ENCODE measurements around the gene EMC6. TPM values are rescaled to one million over a fixed set of nuclear protein-coding genes. Genes with fewer than 3 reads are reported as not detected.
A peak's percentile ranks its signal among the peaks of the same experiment; 100 is the strongest.

Gene EMC6
- total RNA-seq, 2 experiments from 2014 or later = 34.8 to 37.3 TPM

DNA sequence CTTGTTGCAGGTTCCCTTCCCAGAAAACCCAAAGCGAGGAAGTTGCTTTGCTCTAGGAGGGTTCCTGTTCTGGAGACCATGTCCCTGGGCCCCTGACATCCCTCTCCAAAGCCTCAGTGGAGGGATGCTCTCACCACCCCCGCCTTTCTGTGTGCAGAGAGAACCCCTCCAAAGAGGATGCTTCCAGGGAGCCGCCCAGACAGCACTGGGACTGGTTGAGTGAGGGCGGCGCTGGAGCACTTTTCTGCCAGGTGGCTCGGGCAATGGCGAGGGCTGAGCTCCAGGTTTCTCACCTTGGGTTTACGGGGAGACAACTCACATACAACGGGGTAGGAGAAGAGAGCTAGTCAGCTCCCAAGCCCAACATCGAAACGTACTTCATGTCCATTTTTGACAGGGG is 7.3 kb downstream of the EMC6 start:
- Mint-ChIP-seq H3K4me3 (no peak overlapping the region), H3K36me3 (ENCODE audit: low read depth) (peaks cover 8% of the 10 kb centered on the region), H3K27me3 (no peaks in the 10 kb centered on the region), H3K9me3 (no peaks in the 10 kb centered on the region), H3K27ac (no peak overlapping the region), H3K4me1 (peaks cover 6% of the 10 kb centered on the region)
- CTCF ChIA-PET = interaction anchor here (0.6 kb wide), 2 partner anchors 397 to 594 kb away, joined by 3 to 4 read pairs; no protein-coding TSS in a partner anchor
- POLR2A ChIA-PET = no interaction called here
- DNase-seq = no peak

- Mint-ChIP-seq H3K27ac (peak overlapping the region; percentile 48), H3K36me3 (ENCODE audit: low read depth) (peaks cover 22% of the 10 kb centered on the region), H3K4me1 (peaks cover 26% of the 10 kb centered on the region), H3K4me3 (no peak overlapping the region), H3K9me3 (no peaks in the 10 kb centered on the region), H3K27me3 (no peaks in the 10 kb centered on the region)
- no peak for DNase-seq
- ChIA-PET CTCF (interaction anchor here (0.7 to 1.6 kb wide), 6 partner anchors 17 to 167 kb away, joined by 3 to 6 read pairs (median 4); partner anchors contain the start of genes NCBP3 and P2RX5), POLR2A (no interaction called here)
These were observed 9.6 kb downstream of the EMC6 start for GRCh38 chr17:3678095-3678820.

DNA sequence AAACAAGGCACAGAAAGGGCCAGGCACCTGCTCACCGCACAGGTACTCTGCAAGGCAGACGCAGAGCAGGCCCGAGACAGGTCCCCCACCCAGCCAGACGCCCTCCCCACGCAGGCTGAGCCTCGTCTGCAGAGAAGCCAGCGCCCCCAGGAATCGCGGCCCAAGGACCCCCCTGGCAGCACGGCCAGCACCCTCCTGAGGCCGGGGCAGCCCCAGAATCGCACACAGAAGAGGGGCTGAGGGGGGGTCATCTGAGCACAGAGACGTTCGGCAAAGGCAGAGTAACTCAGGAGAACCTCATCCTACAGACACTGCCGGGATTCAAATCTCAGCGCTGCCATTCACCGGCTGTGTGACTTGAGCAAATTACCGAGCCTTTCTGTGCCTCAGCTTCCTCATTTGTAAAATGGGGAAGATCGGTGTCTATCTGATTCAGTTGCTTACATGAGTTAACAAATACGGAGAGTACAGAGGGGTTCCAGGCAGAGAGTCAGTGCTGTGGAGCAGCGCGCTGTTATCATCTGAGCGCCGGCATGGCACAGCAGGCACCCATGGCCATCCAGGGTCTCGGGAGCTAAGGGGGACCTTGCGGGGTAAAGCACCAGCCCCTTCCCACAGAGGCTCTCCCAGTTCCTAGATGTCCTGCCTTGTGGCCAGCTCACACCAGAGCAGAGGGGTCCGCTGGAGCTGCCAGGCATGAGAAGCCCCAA is 10.4 kb downstream of the EMC6 start:
- CTCF ChIA-PET = interaction anchor here (0.6 to 1.4 kb wide), 6 partner anchors 28 to 255 kb away, joined by 3 to 4 read pairs (median 3); no protein-coding TSS in a partner anchor
- Mint-ChIP-seq H3K27ac (peak overlapping the region; percentile 48), H3K9me3 (no peaks in the 10 kb centered on the region), H3K27me3 (no peaks in the 10 kb centered on the region), H3K36me3 (ENCODE audit: low read depth) (peaks cover 22% of the 10 kb centered on the region), H3K4me3 (no peak overlapping the region), H3K4me1 (peaks cover 28% of the 10 kb centered on the region)
- DNase-seq = no peak
- POLR2A ChIA-PET = no interaction called here

DNA sequence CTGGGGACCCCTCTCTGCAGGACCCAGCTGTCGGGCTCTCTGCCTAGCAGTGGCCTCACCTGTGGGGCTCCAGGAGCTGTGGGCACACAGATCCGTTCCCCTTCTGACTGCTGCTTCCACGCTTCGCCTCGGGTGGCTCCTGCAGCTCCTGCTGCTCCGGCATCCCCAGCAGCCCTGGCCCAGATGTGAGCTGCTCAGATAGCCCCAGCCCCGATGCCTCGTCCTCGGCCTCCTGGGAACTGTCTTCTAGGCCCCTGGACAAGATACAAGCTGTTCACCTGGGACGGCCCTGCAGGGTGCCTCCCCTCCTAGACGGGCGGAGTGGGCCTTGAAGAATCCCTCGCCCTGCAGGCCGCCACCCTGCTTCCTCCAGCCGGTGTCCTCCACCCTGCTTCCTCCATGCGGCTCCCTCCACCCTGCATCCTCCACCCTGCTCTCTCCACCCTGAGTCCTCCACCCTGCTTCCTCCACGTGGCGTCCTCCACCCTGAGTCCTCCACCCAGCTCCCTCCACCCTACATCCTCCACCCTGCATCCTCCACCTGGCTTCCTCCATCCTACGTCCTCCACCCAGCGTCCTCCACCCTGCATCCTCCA is 11.0 kb downstream of the EMC6 start:
- peaks cover 28% of the 10 kb centered on the region for H3K4me1 Mint-ChIP-seq
- ChIA-PET CTCF (interaction anchor here (0.6 to 1.1 kb wide), 4 partner anchors 13 to 254 kb away, joined by 3 to 5 read pairs (median 4); no protein-coding TSS in a partner anchor), POLR2A (no interaction called here)
- no peak overlapping the region for H3K4me3 Mint-ChIP-seq
- no peak for DNase-seq
- no peaks in the 10 kb centered on the region for H3K9me3 Mint-ChIP-seq
- peak overlapping the region; percentile 71 for H3K27ac Mint-ChIP-seq
- H3K36me3 Mint-ChIP-seq (ENCODE audit: low read depth) = peaks cover 22% of the 10 kb centered on the region
- H3K27me3 Mint-ChIP-seq = no peaks in the 10 kb centered on the region

GRCh38 chr17:3681057-3681456 is 12.4 kb downstream of the EMC6 start:
- ChIA-PET POLR2A (no interaction called here), CTCF (interaction anchor here (1.5 kb wide), 1 partner anchor 146 kb away, joined by 5 read pairs; no protein-coding TSS in a partner anchor)
- no peak for DNase-seq
- H3K4me1 Mint-ChIP-seq = peaks cover 28% of the 10 kb centered on the region
- H3K36me3 Mint-ChIP-seq (ENCODE audit: low read depth) = peaks cover 22% of the 10 kb centered on the region
- no peaks in the 10 kb centered on the region for H3K9me3 Mint-ChIP-seq
- H3K27ac Mint-ChIP-seq = no peak overlapping the region
- no peak overlapping the region for H3K4me3 Mint-ChIP-seq
- no peaks in the 10 kb centered on the region for H3K27me3 Mint-ChIP-seq

DNA sequence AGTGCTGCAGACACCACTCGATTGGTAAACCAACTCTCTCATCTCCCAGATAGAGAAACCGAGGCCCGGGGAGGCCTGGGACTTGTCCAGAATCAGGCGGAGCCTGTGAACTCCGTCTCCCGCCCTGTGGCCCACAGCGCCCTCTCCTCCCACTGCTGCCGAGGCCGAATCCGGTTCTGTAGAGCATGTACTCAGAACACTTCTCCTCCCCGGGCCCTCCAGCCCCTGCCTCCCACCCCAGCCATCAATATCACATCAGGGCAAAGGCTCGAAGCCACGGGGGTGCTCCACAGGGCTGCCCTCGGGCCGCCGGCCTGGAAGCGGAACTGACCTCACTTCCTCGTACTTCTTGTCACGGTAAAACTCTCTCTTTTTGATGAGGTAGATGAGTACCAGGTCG is 13.0 kb downstream of the EMC6 start:
- H3K27ac Mint-ChIP-seq = peak overlapping the region; percentile 69
- CTCF ChIA-PET = interaction anchor here (1.5 kb wide), 2 partner anchors 8 to 145 kb away, joined by 5 to 9 read pairs; no protein-coding TSS in a partner anchor

GRCh38 chr17:3682033-3682432 is 13.4 kb downstream of the EMC6 start:
- POLR2A ChIA-PET = no interaction called here
- Mint-ChIP-seq H3K36me3 (ENCODE audit: low read depth) (peaks cover 22% of the 10 kb centered on the region), H3K9me3 (no peaks in the 10 kb centered on the region), H3K4me1 (peaks cover 28% of the 10 kb centered on the region), H3K4me3 (no peak overlapping the region), H3K27me3 (no peaks in the 10 kb centered on the region), H3K27ac (peak overlapping the region; percentile 69)
- CTCF ChIA-PET = interaction anchor here (0.8 to 2.3 kb wide), 7 partner anchors 8 to 164 kb away, joined by 4 to 9 read pairs (median 7); no protein-coding TSS in a partner anchor
- DNase-seq = no peak

More for the DNA sequence above, 13.0 kb downstream of the EMC6 start:
- peaks cover 22% of the 10 kb centered on the region for H3K36me3 Mint-ChIP-seq (ENCODE audit: low read depth)
- H3K4me3 Mint-ChIP-seq = no peak overlapping the region
- H3K27me3 Mint-ChIP-seq = no peaks in the 10 kb centered on the region
- peaks cover 28% of the 10 kb centered on the region for H3K4me1 Mint-ChIP-seq
- DNase-seq = no peak
- POLR2A ChIA-PET = no interaction called here
- no peaks in the 10 kb centered on the region for H3K9me3 Mint-ChIP-seq

DNA sequence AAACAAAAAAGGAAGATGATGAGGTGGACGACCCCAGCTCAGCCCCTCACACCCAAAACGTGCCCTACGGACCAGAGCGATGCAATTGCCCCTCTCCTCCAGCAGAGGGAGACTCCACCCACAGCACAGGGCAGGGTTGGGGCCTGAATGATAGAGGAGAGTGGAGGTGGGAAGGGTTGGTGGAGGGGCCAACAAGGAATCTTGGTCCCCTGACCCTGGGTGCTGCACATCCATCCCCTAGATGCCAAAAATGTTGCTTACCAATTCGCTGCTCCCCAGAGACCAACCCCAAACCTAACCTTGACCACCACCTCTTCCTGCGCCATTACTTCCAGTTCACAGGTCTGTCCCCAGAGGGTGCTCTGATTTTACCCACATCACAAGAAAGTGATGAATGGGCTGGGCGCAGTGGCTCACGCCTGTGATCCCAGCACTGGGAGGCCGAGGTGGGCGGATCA is 14.5 kb downstream of the EMC6 start:
- Mint-ChIP-seq H3K36me3 (ENCODE audit: low read depth) (peaks cover 22% of the 10 kb centered on the region), H3K9me3 (no peaks in the 10 kb centered on the region), H3K4me3 (no peak overlapping the region), H3K27me3 (no peaks in the 10 kb centered on the region), H3K27ac (peak overlapping the region; percentile 71), H3K4me1 (peaks cover 28% of the 10 kb centered on the region)
- ChIA-PET POLR2A (interaction anchor here (0.6 kb wide), 1 partner anchor 12 kb away, joined by 3 read pairs; no protein-coding TSS in a partner anchor), CTCF (interaction anchor here (0.6 to 2.3 kb wide), 14 partner anchors 9 to 163 kb away, joined by 3 to 9 read pairs (median 4); partner anchors contain the start of genes HASPIN and P2RX5)
- DNase-seq = peak; percentile 67

GRCh38 chr17:3685174-3685573 is 16.6 kb downstream of the EMC6 start:
- Mint-ChIP-seq H3K4me1 (peaks cover 22% of the 10 kb centered on the region), H3K4me3 (no peak overlapping the region), H3K9me3 (no peaks in the 10 kb centered on the region), H3K36me3 (ENCODE audit: low read depth) (peaks cover 19% of the 10 kb centered on the region), H3K27me3 (no peaks in the 10 kb centered on the region), H3K27ac (no peak overlapping the region)
- CTCF ChIA-PET = no interaction called here
- no peak for DNase-seq
- POLR2A ChIA-PET = no interaction called here

- ChIA-PET CTCF (no interaction called here), POLR2A (no interaction called here)
- H3K4me3 Mint-ChIP-seq = no peak overlapping the region
- H3K36me3 Mint-ChIP-seq (ENCODE audit: low read depth) = peaks cover 10% of the 10 kb centered on the region
- H3K27me3 Mint-ChIP-seq = no peaks in the 10 kb centered on the region
- H3K9me3 Mint-ChIP-seq = no peaks in the 10 kb centered on the region
- H3K4me1 Mint-ChIP-seq = peaks cover 8% of the 10 kb centered on the region
- no peak overlapping the region for H3K27ac Mint-ChIP-seq
- DNase-seq = no peak
These were observed 19.5 kb downstream of the EMC6 start for GRCh38 chr17:3688027-3688553.

GRCh38 chr17:3688852-3689261 is 20.2 kb downstream of the EMC6 start:
- ChIA-PET POLR2A (no interaction called here), CTCF (no interaction called here)
- H3K4me1 Mint-ChIP-seq = peaks cover 10% of the 10 kb centered on the region
- no peak for DNase-seq
- no peaks in the 10 kb centered on the region for H3K9me3 Mint-ChIP-seq
- no peak overlapping the region for H3K27ac Mint-ChIP-seq
- no peak overlapping the region for H3K4me3 Mint-ChIP-seq
- no peaks in the 10 kb centered on the region for H3K27me3 Mint-ChIP-seq
- H3K36me3 Mint-ChIP-seq (ENCODE audit: low read depth) = peaks cover 9% of the 10 kb centered on the region

- Mint-ChIP-seq H3K27me3 (no peaks in the 10 kb centered on the region), H3K4me3 (no peak overlapping the region), H3K9me3 (no peaks in the 10 kb centered on the region), H3K27ac (peak overlapping the region; percentile 3), H3K36me3 (ENCODE audit: low read depth) (peaks cover 9% of the 10 kb centered on the region), H3K4me1 (peaks cover 16% of the 10 kb centered on the region)
- POLR2A ChIA-PET = no interaction called here
- no peak for DNase-seq
- CTCF ChIA-PET = no interaction called here
These were observed 20.9 kb downstream of the EMC6 start for GRCh38 chr17:3689262-3690093.

Data from activated CD4-positive, alpha-beta T cell treated with anti-CD3 and anti-CD28 coated beads, Interleukin-2, amount 10 ng/mL, durations not matched to agents 7 days and 5 days (primary cell).